ENCODE measurements around the gene NEUROG3. TPM values are rescaled to one million over a fixed set of nuclear protein-coding genes. Genes with fewer than 3 reads are reported as not detected.

Gene NEUROG3
- total RNA-seq, 1 donor from 2014 or later, result not detected

- peaks cover 1% of the 10 kb centered on the region for H3K36me3 Mint-ChIP-seq (ENCODE audit: low read depth)
- peaks cover 4% of the 10 kb centered on the region for H3K4me1 Mint-ChIP-seq
- DNase-seq, result no peak
- H3K27me3 Mint-ChIP-seq, result peaks cover 74% of the 10 kb centered on the region
- intact Hi-C loops (cut with micrococcal nuclease), result no loop called here
- H3K27ac Mint-ChIP-seq, result no peak overlapping the region
- no peaks in the 10 kb centered on the region for H3K9me3 Mint-ChIP-seq
- H3K4me3 Mint-ChIP-seq, result no peak overlapping the region
These were observed 5.3 kb upstream of the NEUROG3 start for GRCh38 chr10:69578508-69578991.

GRCh38 chr10:69577268-69578232 is 4.3 kb upstream of the NEUROG3 start:
- peaks cover 80% of the 10 kb centered on the region for H3K27me3 Mint-ChIP-seq
- intact Hi-C loops (cut with micrococcal nuclease), result no loop called here
- no peak for DNase-seq
- H3K4me1 Mint-ChIP-seq, result peaks cover 8% of the 10 kb centered on the region
- no peak overlapping the region for H3K27ac Mint-ChIP-seq
- no peak overlapping the region for H3K4me3 Mint-ChIP-seq
- peaks cover 1% of the 10 kb centered on the region for H3K36me3 Mint-ChIP-seq (ENCODE audit: low read depth)
- no peaks in the 10 kb centered on the region for H3K9me3 Mint-ChIP-seq

DNA sequence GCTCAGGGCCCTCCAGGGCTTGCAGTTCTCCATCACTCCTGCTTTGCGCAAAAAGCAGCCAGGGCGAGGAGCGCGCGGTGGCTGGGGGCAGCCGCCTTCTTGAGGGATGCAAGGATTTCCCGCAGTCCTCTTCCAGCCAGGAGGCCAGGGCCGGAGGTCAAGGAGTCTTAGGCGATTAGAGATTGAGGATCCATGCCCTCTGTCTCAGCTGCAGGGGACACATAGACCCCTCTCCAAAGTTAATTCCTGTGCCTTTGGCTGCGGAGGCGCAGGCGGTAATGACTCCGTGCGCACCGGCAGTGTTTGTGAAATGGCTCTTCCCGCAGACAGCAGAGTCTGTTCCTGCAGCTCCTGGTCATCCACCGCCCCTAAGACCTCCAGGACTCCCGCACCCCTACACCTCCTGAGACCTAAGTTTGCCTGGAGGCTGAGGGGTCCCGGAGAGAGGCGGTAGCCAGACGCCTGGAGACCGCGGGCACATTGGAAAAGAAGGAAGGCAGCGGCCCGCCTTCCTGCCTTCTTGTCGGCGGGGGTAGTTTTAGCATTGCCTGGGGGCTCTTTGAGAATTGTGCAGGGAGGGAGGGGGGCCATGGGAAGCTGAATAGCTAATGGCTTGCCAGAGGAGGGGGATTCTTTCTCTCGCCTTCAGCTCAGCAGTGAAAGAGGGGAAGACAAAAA is 3.3 kb upstream of the NEUROG3 start:
- Mint-ChIP-seq H3K4me1 (peaks cover 12% of the 10 kb centered on the region), H3K27ac (no peak overlapping the region), H3K27me3 (peaks cover 82% of the 10 kb centered on the region), H3K4me3 (no peak overlapping the region), H3K9me3 (no peaks in the 10 kb centered on the region), H3K36me3 (ENCODE audit: low read depth) (peaks cover 5% of the 10 kb centered on the region)
- intact Hi-C loops (cut with micrococcal nuclease), result no loop called here
- DNase-seq, result no peak

- no peaks in the 10 kb centered on the region for H3K9me3 Mint-ChIP-seq
- peaks cover 86% of the 10 kb centered on the region for H3K27me3 Mint-ChIP-seq
- no peak overlapping the region for H3K27ac Mint-ChIP-seq
- no peak for DNase-seq
- H3K36me3 Mint-ChIP-seq (ENCODE audit: low read depth), result peaks cover 5% of the 10 kb centered on the region
- peaks cover 12% of the 10 kb centered on the region for H3K4me1 Mint-ChIP-seq
- intact Hi-C loops (cut with micrococcal nuclease), result no loop called here
- H3K4me3 Mint-ChIP-seq, result no peak overlapping the region
These were observed 2.0 kb upstream of the NEUROG3 start for GRCh38 chr10:69575164-69575722.

DNA sequence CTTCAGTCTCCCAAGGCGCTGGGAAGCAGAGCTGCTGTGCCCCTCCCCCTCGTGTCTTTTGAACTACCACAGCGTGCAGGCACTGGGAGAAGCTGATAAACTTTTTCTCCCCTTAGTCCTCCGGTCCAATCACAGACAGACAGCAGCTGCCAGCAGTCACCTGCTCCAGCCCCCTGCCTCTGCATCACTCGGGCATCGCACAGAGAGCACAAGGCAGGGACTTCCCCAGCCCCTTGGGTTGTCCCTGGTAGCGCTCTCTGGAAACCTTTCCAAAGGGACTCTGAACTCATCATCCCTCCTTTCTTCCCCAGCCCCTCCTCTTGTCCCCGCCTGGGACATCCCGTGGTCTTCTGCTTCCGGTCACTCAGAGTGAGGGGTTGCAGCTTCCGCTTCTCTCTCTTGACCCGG is 1.4 kb upstream of the NEUROG3 start:
- Mint-ChIP-seq H3K36me3 (ENCODE audit: low read depth) (peaks cover 5% of the 10 kb centered on the region), H3K4me3 (peak overlapping the region; percentile 16), H3K4me1 (peaks cover 12% of the 10 kb centered on the region), H3K9me3 (no peaks in the 10 kb centered on the region), H3K27ac (no peak overlapping the region), H3K27me3 (peaks cover 86% of the 10 kb centered on the region)
- intact Hi-C loops (cut with micrococcal nuclease), result no loop called here
- no peak for DNase-seq

DNA sequence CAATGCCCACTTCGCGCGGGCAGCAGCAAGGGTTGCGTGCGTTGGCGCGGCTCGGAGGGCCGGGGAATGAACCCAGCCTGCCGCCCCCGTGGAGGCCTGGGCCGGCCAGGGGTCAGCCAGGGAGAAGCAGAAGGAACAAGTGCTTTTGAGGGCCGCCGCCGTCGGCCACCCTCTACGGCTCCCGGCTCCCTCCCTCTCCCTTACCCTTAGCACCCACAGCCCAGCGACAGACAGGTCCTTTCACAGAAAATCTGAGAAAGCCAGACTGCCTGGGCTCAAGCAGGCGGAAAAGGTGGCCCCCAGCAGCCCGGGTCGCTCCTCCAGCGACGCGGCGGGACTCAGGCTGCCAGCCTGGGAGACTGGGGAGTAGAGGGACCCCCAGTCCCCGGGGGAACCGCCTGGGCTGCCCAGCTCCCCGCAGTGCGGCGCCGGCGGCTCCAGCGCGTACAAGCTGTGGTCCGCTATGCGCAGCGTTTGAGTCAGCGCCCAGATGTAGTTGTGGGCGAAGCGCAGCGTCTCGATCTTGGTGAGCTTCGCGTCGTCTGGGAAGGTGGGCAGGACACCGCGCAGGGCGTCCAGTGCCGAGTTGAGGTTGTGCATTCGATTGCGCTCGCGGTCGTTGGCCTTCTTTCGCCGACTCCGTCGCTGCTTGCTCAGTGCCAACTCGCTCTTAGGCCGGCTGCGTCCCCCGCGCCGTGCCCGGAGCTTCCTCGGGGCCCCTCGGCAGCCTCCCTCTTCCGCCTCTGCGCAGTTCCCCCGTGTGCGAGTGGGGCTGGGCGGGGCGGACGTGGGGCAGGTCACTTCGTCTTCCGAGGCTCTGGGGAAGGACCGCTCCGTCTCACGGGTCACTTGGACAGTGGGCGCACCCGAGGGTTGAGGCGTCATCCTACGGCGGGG is 815 bp downstream of the NEUROG3 start:
- DNase-seq, result no peak
- Mint-ChIP-seq H3K27ac (no peak overlapping the region), H3K4me3 (peak overlapping the region; percentile 73), H3K27me3 (peaks cover 82% of the 10 kb centered on the region), H3K9me3 (no peaks in the 10 kb centered on the region), H3K4me1 (peaks cover 12% of the 10 kb centered on the region), H3K36me3 (ENCODE audit: low read depth) (peaks cover 5% of the 10 kb centered on the region)
- intact Hi-C loops (cut with micrococcal nuclease), result no loop called here

- H3K4me3 Mint-ChIP-seq, result peak overlapping the region; percentile 42
- H3K27me3 Mint-ChIP-seq, result peaks cover 78% of the 10 kb centered on the region
- intact Hi-C loops (cut with micrococcal nuclease), result no loop called here
- no peak overlapping the region for H3K27ac Mint-ChIP-seq
- H3K36me3 Mint-ChIP-seq (ENCODE audit: low read depth), result peaks cover 5% of the 10 kb centered on the region
- DNase-seq, result no peak
- H3K9me3 Mint-ChIP-seq, result peaks cover 2% of the 10 kb centered on the region
- peaks cover 12% of the 10 kb centered on the region for H3K4me1 Mint-ChIP-seq
These were observed 1.5 kb downstream of the NEUROG3 start for GRCh38 chr10:69571618-69572158.

GRCh38 chr10:69570050-69570816 is 3.0 kb downstream of the NEUROG3 start:
- DNase-seq, result no peak
- H3K36me3 Mint-ChIP-seq (ENCODE audit: low read depth), result peaks cover 5% of the 10 kb centered on the region
- H3K27ac Mint-ChIP-seq, result no peak overlapping the region
- H3K9me3 Mint-ChIP-seq, result peaks cover 4% of the 10 kb centered on the region
- no peak overlapping the region for H3K4me3 Mint-ChIP-seq
- intact Hi-C loops (cut with micrococcal nuclease), result no loop called here
- peaks cover 12% of the 10 kb centered on the region for H3K4me1 Mint-ChIP-seq
- peaks cover 77% of the 10 kb centered on the region for H3K27me3 Mint-ChIP-seq

- intact Hi-C loops (cut with micrococcal nuclease), result no loop called here
- Mint-ChIP-seq H3K9me3 (peaks cover 4% of the 10 kb centered on the region), H3K27me3 (peaks cover 73% of the 10 kb centered on the region), H3K4me1 (peaks cover 7% of the 10 kb centered on the region), H3K27ac (no peak overlapping the region), H3K4me3 (no peak overlapping the region), H3K36me3 (ENCODE audit: low read depth) (peaks cover 3% of the 10 kb centered on the region)
- no peak for DNase-seq
These were observed 3.8 kb downstream of the NEUROG3 start for GRCh38 chr10:69569396-69569934.

DNA sequence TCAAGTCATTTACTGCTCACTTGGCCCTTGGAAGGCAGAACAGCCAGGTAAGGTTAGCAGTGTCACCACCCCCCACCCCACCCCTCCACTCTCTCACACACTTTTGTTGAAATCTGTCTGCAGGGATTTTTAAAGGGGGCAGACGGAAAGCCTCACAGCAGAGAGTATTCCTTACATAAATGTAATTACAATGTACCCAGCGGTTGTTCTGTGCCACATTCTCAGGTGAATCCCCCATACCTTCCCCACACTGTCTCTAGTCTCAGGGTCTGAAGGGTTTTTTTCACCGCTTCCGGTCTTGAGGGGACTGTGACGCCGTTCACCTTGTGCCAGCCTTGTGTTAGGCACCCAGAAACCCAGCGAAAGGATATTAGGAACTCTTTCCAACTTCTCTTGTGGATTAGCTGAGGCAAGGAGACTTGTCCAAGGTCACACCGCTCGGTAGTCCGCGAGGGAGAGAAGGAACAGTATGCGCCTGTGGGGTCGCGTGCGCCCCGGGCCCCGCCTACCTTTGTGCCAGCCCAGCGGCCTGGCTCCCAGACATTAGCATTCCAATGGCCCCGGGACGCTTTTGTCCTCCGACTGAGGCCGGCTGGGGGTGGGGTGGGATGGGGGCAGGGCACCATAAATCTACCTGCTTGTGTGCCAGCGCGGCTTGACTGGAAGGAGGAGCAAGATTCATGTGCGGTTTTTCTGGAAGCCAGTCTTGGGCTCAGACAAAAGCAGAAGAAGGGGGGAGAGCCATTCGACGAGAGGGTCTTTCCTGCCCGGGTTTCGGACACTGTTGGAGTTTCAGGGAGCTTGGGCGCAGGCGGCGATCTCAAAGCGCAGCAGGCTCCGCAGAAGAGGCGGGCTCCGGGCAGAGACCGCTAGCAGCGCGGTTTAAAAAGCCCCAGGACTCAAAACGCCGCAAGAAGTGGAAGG is 4.5 kb downstream of the NEUROG3 start:
- no peak overlapping the region for H3K27ac Mint-ChIP-seq
- peaks cover 4% of the 10 kb centered on the region for H3K9me3 Mint-ChIP-seq
- DNase-seq, result no peak
- intact Hi-C loops (cut with micrococcal nuclease), result no loop called here
- H3K4me3 Mint-ChIP-seq, result no peak overlapping the region
- H3K27me3 Mint-ChIP-seq, result peaks cover 68% of the 10 kb centered on the region
- peaks cover 7% of the 10 kb centered on the region for H3K4me1 Mint-ChIP-seq
- peaks cover 3% of the 10 kb centered on the region for H3K36me3 Mint-ChIP-seq (ENCODE audit: low read depth)

DNA sequence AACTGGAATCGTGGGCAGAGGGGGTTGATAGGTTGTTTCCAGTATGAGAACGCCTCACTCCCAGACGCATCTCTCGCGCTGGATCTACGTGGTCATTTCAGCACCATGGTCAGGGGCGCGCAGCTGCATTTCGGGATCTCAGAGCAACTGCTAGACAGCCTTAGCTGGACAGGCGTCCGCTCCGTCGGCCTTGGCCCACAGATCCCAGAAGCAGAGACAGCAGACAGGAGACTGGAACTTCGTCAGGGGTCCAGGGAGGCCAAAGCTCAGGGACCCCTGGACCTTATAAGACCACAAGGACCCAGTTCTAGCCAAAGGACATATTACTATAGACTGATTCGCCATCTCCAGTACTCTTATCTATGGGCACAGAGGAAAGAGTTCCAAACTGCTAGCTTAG is 5.3 kb downstream of the NEUROG3 start:
- no peak overlapping the region for H3K27ac Mint-ChIP-seq
- H3K4me1 Mint-ChIP-seq, result peaks cover 5% of the 10 kb centered on the region

More for the DNA sequence above, 5.3 kb downstream of the NEUROG3 start:
- H3K27me3 Mint-ChIP-seq, result peaks cover 63% of the 10 kb centered on the region
- peaks cover 4% of the 10 kb centered on the region for H3K9me3 Mint-ChIP-seq
- intact Hi-C loops (cut with micrococcal nuclease), result no loop called here
- peaks cover 3% of the 10 kb centered on the region for H3K36me3 Mint-ChIP-seq (ENCODE audit: low read depth)
- DNase-seq, result peak; percentile 81
- H3K4me3 Mint-ChIP-seq, result no peak overlapping the region

Data from activated CD4-positive, alpha-beta T cell treated with anti-CD3 and anti-CD28 coated beads, Interleukin-2, amount 10 ng/mL, durations not matched to agents 24 days and 14 days (primary cell).